ENCODE data around the gene NDUFA11. TPM values are rescaled to one million over a fixed set of nuclear protein-coding genes. Genes with fewer than 3 reads are reported as not detected.

NDUFA11 gene
- total RNA-seq, 1 experiment from 2014 or later, result 243 TPM

DNA sequence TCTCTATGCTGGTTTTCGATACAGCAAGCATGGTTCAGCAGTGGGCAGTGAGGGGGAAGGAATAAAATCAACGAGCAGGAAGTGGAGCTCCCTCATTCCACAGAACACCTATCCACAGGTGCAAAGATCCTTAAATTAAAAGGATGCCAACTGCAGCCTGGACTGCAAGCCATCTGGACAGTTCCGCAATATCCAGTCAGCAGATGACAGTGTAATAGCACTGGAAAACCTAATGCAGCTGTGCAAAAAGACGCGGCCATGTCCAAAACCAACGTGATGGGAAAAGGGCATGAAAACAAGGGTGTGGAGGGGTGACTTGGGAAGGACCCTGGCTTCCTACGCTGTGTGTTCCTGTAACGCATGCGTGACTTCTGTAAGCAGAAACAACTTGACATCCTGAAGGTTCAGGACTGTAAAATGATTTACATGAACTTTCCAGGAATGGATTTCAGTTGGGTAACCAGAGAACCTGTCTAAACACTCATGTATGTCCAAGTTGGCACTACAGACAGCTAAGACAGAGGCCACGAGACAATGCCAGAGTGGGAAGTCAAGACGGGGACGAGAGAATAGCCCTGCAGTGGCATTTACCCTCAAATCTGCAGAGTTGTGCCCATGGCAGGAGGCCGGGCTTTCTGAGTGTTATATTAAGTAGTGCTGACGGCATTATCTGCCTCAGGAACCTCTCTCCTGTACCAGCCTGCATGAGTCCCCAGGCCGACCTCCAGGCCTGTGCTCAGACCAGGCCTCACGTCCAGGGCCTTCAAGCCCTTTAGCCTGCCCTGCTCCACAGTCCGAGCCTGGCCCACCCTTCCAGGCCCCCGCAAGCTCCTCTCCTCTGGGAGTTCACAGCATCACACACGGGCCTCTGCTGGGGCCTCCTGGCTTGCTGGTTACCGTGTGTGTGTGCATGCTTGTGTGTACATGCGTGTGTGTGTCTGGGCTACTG lies 36.9 kb upstream of the NDUFA11 start:
- H3K27ac Mint-ChIP-seq (ENCODE audit: low read depth, unreplicated experiment), result no peak overlapping the region
- intact Hi-C loops (cut with micrococcal nuclease), result no loop called here
- no peaks in the 10 kb centered on the region for H3K27me3 Mint-ChIP-seq (ENCODE audit: insufficient read depth, unreplicated experiment)
- peaks cover 52% of the 10 kb centered on the region for H3K36me3 Mint-ChIP-seq (ENCODE audit: insufficient read depth, unreplicated experiment)
- H3K9me3 Mint-ChIP-seq (ENCODE audit: unreplicated experiment), result no peaks in the 10 kb centered on the region
- ChIA-PET POLR2A (no interaction called here), CTCF (interaction anchor here (0.6 to 1.0 kb wide), 3 partner anchors 27 to 278 kb away, joined by 3 to 4 read pairs (median 3); no protein-coding TSS in a partner anchor)
- no peaks in the 10 kb centered on the region for H3K4me1 Mint-ChIP-seq (ENCODE audit: insufficient read depth, unreplicated experiment)
- TF ChIP-seq, protein P1, sequence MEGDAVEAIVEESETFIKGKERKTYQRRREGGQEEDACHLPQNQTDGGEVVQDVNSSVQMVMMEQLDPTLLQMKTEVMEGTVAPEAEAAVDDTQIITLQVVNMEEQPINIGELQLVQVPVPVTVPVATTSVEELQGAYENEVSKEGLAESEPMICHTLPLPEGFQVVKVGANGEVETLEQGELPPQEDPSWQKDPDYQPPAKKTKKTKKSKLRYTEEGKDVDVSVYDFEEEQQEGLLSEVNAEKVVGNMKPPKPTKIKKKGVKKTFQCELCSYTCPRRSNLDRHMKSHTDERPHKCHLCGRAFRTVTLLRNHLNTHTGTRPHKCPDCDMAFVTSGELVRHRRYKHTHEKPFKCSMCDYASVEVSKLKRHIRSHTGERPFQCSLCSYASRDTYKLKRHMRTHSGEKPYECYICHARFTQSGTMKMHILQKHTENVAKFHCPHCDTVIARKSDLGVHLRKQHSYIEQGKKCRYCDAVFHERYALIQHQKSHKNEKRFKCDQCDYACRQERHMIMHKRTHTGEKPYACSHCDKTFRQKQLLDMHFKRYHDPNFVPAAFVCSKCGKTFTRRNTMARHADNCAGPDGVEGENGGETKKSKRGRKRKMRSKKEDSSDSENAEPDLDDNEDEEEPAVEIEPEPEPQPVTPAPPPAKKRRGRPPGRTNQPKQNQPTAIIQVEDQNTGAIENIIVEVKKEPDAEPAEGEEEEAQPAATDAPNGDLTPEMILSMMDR (IDR thresholded peaks at IDR 0.05; ENCODE audit: unreplicated experiment), result no peak
- no TSS peak for BruUV-seq (replicated peaks)
- DNase-seq (ENCODE audit: unreplicated experiment), result no peak
- no peak overlapping the region for H3K4me3 Mint-ChIP-seq (ENCODE audit: unreplicated experiment)

DNA sequence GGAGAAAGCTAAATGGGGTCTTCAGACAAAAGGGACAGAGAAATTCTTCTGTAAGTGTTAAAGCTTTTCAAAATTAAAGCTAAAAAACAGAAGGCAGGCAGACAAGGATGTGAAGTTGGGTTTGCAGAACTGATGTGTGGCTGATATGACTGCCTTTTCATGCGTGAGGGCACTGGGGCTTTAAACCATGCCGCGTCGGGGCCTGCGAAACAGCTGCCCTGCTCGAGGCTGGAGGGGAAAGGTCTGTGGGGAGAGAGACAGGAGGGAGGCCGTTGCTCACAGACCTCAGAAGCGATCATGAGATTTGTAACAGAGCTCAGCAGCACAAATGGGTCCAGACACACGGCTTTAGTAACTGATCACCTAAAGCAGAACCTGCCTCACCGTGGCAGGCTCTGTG lies 34.0 kb upstream of the NDUFA11 start:
- ChIA-PET CTCF (interaction anchor here (0.5 to 1.7 kb wide), 4 partner anchors 17 to 143 kb away, joined by 3 to 6 read pairs (median 3); no protein-coding TSS in a partner anchor), POLR2A (interaction anchor here (0.6 to 1.2 kb wide), 2 partner anchors 11 to 1446 kb away, joined by 3 read pairs; no protein-coding TSS in a partner anchor)
- no peaks in the 10 kb centered on the region for H3K27me3 Mint-ChIP-seq (ENCODE audit: insufficient read depth, unreplicated experiment)
- H3K4me1 Mint-ChIP-seq (ENCODE audit: insufficient read depth, unreplicated experiment), result no peaks in the 10 kb centered on the region
- no peak overlapping the region for H3K4me3 Mint-ChIP-seq (ENCODE audit: unreplicated experiment)
- no peak for DNase-seq (ENCODE audit: unreplicated experiment)
- intact Hi-C loops (cut with micrococcal nuclease), result no loop called here
- no peaks in the 10 kb centered on the region for H3K9me3 Mint-ChIP-seq (ENCODE audit: unreplicated experiment)
- TF ChIP-seq, protein P1 (IDR thresholded peaks at IDR 0.05; ENCODE audit: unreplicated experiment), result no peak
- no peak overlapping the region for H3K27ac Mint-ChIP-seq (ENCODE audit: low read depth, unreplicated experiment)
- no TSS peak for BruUV-seq (replicated peaks)
- peaks cover 44% of the 10 kb centered on the region for H3K36me3 Mint-ChIP-seq (ENCODE audit: insufficient read depth, unreplicated experiment)

DNA sequence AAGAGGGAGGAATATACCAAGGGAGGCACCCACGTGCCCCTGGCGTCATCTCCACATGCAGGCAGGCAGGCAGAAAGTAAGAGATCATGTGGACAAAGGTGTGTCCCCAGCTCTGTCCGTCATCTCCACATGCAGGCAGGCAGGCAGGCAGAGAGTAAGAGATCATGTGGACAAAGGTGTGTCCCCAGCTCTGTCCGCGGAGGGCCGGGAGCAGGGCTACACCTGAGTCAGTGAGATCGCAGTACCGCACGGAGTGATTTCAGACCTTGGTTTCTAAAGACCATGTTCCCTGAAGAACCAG lies 32.7 kb upstream of the NDUFA11 start:
- TF ChIP-seq, protein P1 (IDR thresholded peaks at IDR 0.05; ENCODE audit: unreplicated experiment), result no peak
- Mint-ChIP-seq H3K27me3 (ENCODE audit: insufficient read depth, unreplicated experiment) (no peaks in the 10 kb centered on the region), H3K9me3 (ENCODE audit: unreplicated experiment) (no peaks in the 10 kb centered on the region), H3K4me1 (ENCODE audit: insufficient read depth, unreplicated experiment) (no peaks in the 10 kb centered on the region), H3K4me3 (ENCODE audit: unreplicated experiment) (no peak overlapping the region), H3K27ac (ENCODE audit: low read depth, unreplicated experiment) (no peak overlapping the region), H3K36me3 (ENCODE audit: insufficient read depth, unreplicated experiment) (peaks cover 55% of the 10 kb centered on the region)
- no peak for DNase-seq (ENCODE audit: unreplicated experiment)
- CTCF ChIA-PET, result interaction anchor here (0.6 to 1.7 kb wide), 2 partner anchors 31 to 780 kb away, joined by 3 to 6 read pairs; no protein-coding TSS in a partner anchor
- BruUV-seq (replicated peaks), result no TSS peak
- POLR2A ChIA-PET, result no interaction called here
- intact Hi-C loops (cut with micrococcal nuclease), result no loop called here

DNA sequence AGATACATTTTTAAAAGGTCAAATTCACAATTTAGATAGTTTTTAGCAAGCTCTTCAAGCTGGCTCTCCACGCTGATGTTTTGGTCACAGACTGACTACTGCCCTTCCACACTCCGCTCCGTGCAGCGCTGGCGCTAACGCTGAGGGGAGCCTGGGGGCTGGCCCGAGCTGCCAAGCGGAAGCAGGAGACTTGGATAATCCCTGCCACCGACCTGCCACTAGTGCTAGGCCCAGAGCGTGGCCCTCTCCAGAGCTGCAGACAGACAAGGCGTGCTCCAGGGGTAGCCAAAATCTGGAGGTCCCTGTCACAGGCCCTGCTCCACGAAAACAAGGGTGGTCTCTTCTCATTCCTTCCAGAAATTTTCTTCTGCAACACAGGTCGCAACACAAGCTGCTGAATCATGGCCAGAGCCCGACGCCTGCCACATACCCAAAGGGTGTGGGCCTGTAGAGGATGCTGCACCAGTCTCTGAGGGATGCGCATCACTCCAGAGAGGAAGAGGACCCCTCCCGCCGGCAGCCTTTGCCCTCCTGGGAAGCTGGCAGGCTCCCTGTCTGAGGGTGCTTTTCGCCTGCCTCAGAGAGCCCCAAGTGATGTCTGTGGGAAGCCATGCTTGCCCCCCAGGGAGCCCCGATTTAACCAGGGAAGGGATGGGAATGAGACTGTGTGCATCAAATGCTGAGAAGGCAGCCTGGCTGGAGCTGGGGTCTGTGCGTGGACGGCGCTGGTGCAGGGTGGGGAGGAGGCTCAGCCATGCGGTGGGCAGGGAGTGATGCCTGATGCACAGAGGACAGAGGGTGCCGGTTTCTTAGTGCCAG lies 32.1 kb upstream of the NDUFA11 start:
- no peaks in the 10 kb centered on the region for H3K27me3 Mint-ChIP-seq (ENCODE audit: insufficient read depth, unreplicated experiment)
- no peak overlapping the region for H3K4me3 Mint-ChIP-seq (ENCODE audit: unreplicated experiment)
- H3K27ac Mint-ChIP-seq (ENCODE audit: low read depth, unreplicated experiment), result no peak overlapping the region
- no peaks in the 10 kb centered on the region for H3K4me1 Mint-ChIP-seq (ENCODE audit: insufficient read depth, unreplicated experiment)
- no TSS peak for BruUV-seq (replicated peaks)
- no peak for DNase-seq (ENCODE audit: unreplicated experiment)
- no peaks in the 10 kb centered on the region for H3K9me3 Mint-ChIP-seq (ENCODE audit: unreplicated experiment)
- POLR2A ChIA-PET, result no interaction called here
- H3K36me3 Mint-ChIP-seq (ENCODE audit: insufficient read depth, unreplicated experiment), result peaks cover 52% of the 10 kb centered on the region
- CTCF ChIA-PET, result interaction anchor here (0.6 kb wide), 1 partner anchor 20 kb away, joined by 3 read pairs; no protein-coding TSS in a partner anchor
- TF ChIP-seq, protein P1 (IDR thresholded peaks at IDR 0.05; ENCODE audit: unreplicated experiment), result no peak
- intact Hi-C loops (cut with micrococcal nuclease), result no loop called here
